ENCODE data around the gene DISC1. TPM values are rescaled to one million over a fixed set of nuclear protein-coding genes. Genes with fewer than 3 reads are reported as not detected.

DISC1 gene
- total RNA-seq, 1 experiment from 2014 or later: 9.8 TPM

DNA sequence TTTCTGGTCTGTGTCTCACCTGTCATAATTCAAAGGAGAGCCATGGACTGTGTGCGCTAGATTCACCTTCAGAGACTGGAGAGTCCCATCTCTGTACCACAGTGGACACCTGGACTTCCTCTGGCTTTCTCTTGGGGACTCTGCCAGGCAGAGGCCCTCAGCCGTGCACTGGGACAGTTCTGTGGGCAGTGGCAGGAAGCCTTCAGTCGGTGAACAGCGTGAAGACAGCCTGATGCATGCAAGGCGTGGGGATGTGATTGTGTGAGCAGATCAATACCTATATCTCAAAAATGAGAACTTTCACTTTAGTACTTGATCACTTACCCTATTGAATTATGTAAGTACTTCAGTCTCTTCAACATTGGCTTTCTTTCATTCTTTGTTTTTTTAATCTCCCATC is 245.3 kb downstream of the DISC1 start:
- H3K27ac Mint-ChIP-seq (ENCODE audit: unreplicated experiment): no peak overlapping the region
- CTCF ChIA-PET: no interaction called here
- H3K27me3 Mint-ChIP-seq (ENCODE audit: unreplicated experiment): no peaks in the 10 kb centered on the region
- intact Hi-C loops (cut with micrococcal nuclease; ENCODE audit: unreplicated experiment): no loop called here
- H3K4me3 Mint-ChIP-seq (ENCODE audit: low read depth, unreplicated experiment): no peak overlapping the region
- H3K36me3 Mint-ChIP-seq (ENCODE audit: insufficient read depth, unreplicated experiment): no peaks in the 10 kb centered on the region
- peaks cover 10% of the 10 kb centered on the region for H3K4me1 Mint-ChIP-seq (ENCODE audit: low read depth, unreplicated experiment)
- no peak for DNase-seq
- peaks cover 8% of the 10 kb centered on the region for H3K9me3 Mint-ChIP-seq (ENCODE audit: low read depth, unreplicated experiment)
- no TSS peak for BruUV-seq (replicated peaks)
- TF ChIP-seq, protein P1, sequence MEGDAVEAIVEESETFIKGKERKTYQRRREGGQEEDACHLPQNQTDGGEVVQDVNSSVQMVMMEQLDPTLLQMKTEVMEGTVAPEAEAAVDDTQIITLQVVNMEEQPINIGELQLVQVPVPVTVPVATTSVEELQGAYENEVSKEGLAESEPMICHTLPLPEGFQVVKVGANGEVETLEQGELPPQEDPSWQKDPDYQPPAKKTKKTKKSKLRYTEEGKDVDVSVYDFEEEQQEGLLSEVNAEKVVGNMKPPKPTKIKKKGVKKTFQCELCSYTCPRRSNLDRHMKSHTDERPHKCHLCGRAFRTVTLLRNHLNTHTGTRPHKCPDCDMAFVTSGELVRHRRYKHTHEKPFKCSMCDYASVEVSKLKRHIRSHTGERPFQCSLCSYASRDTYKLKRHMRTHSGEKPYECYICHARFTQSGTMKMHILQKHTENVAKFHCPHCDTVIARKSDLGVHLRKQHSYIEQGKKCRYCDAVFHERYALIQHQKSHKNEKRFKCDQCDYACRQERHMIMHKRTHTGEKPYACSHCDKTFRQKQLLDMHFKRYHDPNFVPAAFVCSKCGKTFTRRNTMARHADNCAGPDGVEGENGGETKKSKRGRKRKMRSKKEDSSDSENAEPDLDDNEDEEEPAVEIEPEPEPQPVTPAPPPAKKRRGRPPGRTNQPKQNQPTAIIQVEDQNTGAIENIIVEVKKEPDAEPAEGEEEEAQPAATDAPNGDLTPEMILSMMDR (IDR thresholded peaks at IDR 0.05; ENCODE audit: unreplicated experiment): no peak

DNA sequence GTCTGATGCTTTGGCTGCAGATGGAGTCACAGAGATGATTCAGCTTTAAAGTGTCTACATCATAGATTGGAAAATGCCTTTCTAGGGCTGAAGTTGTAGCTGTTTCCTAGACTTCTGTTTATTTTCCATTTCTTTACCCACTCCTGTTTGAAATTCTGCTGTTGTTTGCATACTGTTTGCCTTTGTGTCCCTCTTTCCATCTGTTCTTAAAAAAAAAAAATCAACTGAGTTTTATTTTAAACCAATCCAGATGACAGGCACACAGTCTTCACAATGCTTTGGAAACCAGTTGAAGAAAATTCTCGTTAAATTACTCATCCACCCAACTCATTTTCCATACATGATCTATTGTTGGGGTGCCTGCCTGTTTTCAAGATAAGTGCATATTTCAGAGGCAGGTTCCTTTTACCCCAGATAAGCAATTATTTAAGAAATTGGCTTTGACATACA is 245.9 kb downstream of the DISC1 start:
- no peak overlapping the region for H3K27ac Mint-ChIP-seq (ENCODE audit: unreplicated experiment)
- H3K36me3 Mint-ChIP-seq (ENCODE audit: insufficient read depth, unreplicated experiment): no peaks in the 10 kb centered on the region
- CTCF ChIA-PET: no interaction called here
- H3K4me3 Mint-ChIP-seq (ENCODE audit: low read depth, unreplicated experiment): no peak overlapping the region
- TF ChIP-seq, protein P1 (IDR thresholded peaks at IDR 0.05; ENCODE audit: unreplicated experiment): no peak
- peaks cover 10% of the 10 kb centered on the region for H3K4me1 Mint-ChIP-seq (ENCODE audit: low read depth, unreplicated experiment)
- peaks cover 8% of the 10 kb centered on the region for H3K9me3 Mint-ChIP-seq (ENCODE audit: low read depth, unreplicated experiment)
- intact Hi-C loops (cut with micrococcal nuclease; ENCODE audit: unreplicated experiment): no loop called here
- H3K27me3 Mint-ChIP-seq (ENCODE audit: unreplicated experiment): no peaks in the 10 kb centered on the region
- no peak for DNase-seq
- no TSS peak for BruUV-seq (replicated peaks)

DNA sequence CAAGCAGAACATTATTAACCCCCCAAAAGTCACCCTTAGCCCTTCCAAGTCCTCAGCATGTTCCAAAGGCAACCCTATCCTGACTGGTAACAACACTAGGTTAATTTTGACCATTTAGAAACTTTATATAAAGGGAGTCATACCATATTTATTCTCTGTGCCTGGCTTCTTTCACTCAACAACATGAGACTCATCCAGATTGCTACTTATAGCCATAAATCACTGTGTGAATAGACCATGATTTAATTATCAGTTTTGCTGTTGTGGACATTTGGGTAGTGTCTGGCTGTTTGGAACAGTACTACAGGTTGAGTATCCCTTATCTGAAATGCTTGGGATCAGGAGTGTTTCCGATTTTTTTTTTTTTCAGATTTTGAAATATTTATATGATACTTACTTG is 252.1 kb downstream of the DISC1 start:
- TF ChIP-seq, protein P1 (IDR thresholded peaks at IDR 0.05; ENCODE audit: unreplicated experiment): no peak
- Mint-ChIP-seq H3K27ac (ENCODE audit: unreplicated experiment) (no peak overlapping the region), H3K9me3 (ENCODE audit: low read depth, unreplicated experiment) (peaks cover 8% of the 10 kb centered on the region), H3K36me3 (ENCODE audit: insufficient read depth, unreplicated experiment) (no peaks in the 10 kb centered on the region), H3K27me3 (ENCODE audit: unreplicated experiment) (no peaks in the 10 kb centered on the region), H3K4me1 (ENCODE audit: low read depth, unreplicated experiment) (no peaks in the 10 kb centered on the region), H3K4me3 (ENCODE audit: low read depth, unreplicated experiment) (no peak overlapping the region)
- DNase-seq: no peak
- CTCF ChIA-PET: no interaction called here
- intact Hi-C loops (cut with micrococcal nuclease; ENCODE audit: unreplicated experiment): no loop called here
- no TSS peak for BruUV-seq (replicated peaks)

DNA sequence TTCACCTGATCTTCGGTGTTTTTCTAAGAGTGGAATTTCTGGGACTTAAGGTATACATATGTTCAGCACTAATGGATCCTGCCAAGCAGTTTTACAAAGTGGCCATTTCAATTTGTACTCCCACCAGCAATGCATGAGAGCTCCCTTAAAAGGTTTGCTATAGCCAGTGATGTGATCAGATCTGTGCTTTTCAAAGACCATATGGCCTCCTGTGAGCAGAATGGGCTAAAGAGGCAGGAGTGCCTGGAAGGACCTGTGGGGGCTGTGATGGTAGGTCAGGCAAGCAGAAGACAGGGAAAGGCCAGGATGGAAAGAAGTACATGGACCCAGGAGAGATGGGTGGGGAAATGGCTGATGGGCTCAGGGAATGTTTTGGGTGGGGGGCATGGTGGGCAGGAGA is 252.7 kb downstream of the DISC1 start:
- Mint-ChIP-seq H3K9me3 (ENCODE audit: low read depth, unreplicated experiment) (peaks cover 8% of the 10 kb centered on the region), H3K4me1 (ENCODE audit: low read depth, unreplicated experiment) (no peaks in the 10 kb centered on the region), H3K4me3 (ENCODE audit: low read depth, unreplicated experiment) (no peak overlapping the region), H3K27me3 (ENCODE audit: unreplicated experiment) (no peaks in the 10 kb centered on the region), H3K27ac (ENCODE audit: unreplicated experiment) (no peak overlapping the region), H3K36me3 (ENCODE audit: insufficient read depth, unreplicated experiment) (no peaks in the 10 kb centered on the region)
- no TSS peak for BruUV-seq (replicated peaks)
- intact Hi-C loops (cut with micrococcal nuclease; ENCODE audit: unreplicated experiment): no loop called here
- CTCF ChIA-PET: no interaction called here
- DNase-seq: no peak
- TF ChIP-seq, protein P1 (IDR thresholded peaks at IDR 0.05; ENCODE audit: unreplicated experiment): no peak

Measured in Calu3 (cell line).